IPS-NIHi11 (cell line): Measurements from ENCODE around the gene NPBWR2.

ENCODE experiments used
- DNase-seq: peaks from one replicate; pipeline ENCODE4 v3.0.0; 2012; ENCODE audit warnings: mixed read lengths, low spot score

NPBWR2 gene

DNA sequence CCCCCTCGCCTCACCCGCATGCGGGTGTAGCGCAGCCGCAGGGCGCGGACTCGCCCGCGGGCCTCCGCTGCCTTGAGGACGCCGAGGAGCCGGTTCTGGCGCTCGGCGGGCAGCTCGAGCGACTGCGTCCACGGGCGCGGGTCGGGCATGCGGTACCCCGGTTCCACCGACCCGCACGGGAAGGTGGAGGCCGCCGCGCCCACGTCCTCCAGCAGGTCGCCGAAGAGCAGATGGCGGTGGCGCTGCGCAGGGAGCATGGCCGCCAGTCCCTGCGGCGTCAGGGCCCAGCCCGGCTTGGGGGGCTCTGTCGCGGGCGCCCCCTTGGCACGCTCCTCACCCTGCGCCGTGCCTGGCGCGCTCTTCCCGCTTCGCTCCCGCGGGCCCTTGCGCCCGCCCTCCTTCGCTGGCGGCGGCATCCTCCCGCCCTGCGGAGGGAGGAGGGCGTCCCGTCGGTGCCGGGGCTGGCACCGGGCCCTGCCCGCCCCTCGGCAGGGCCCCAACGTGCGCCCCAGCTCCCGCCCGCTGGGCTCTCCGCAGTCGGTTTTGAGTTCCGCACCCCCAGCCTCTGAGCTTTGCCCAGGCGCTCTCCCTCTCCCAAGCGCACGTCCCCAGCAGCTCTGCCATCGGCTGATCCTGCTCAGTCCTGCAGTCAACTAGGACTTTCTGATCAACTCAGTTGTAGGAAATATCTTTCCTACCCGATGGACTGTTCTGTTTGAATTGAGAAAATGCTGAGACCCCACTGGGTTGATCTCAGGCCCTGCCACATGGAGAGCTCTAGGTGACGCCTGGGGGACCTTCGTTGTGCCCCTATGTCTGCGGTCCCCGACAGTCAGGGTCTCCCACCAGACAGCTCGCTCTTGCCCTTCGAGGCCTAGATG lies 23.3 kb downstream of the NPBWR2 start, which contains the start of gene LKAAEAR1:
TSS of gene LKAAEAR1 (minus strand) at position 595 of the 881 bp plus-strand sequence. CDS start at position 416, 179 bp downstream.
- DNase-seq, result peak; percentile 50

DNA sequence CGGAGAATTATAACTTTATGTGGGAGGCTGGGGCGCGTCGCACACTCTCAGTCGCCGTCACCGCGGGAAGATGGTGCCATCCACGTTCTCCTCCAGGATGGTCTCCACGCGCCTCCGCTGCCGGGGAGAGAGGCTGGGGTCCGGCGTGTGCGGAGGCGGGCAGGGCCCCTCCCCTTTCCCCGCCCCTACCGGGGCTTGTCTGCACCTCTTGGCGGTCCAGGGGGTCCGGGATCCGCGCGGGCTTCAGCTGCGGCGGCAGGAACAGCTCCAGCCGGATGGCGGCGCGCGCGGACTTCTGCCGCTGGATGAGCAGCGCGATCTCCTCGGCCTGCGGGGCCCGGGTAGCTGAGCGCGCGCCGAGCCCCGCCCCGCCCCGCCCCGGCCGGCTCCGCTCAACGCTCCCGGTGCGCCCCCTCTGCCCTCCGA lies 24.0 kb downstream of the NPBWR2 start:
- DNase-seq, result peak; percentile 87

DNA sequence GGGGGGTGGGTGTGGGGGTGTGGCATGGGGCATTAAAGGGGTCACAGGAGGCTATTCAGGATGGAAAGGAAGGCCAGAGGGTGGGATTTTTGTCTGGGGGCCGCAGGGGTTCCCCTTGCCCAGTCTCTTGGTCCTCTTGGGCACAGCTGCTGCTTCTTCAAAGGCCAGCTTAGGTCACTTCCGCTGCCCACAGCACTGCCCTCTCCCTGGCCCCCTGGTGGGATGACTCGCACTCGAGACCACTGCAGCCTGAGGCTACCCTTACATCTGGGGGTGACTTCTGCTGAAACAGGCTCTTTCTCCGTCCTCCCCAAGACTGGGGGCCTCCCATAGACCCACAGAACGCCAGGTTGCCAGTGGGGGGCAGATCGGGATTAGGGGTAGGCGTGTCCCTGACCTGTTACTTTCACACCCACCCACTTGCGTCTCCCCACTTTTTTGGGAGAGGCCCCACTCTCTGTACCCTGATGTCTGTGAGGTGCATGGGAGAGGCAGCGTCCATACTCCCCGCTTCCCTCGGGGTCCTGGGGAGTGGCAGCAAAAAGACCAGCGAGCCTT lies 24.5 kb downstream of the NPBWR2 start:
- no peak for DNase-seq

DNA sequence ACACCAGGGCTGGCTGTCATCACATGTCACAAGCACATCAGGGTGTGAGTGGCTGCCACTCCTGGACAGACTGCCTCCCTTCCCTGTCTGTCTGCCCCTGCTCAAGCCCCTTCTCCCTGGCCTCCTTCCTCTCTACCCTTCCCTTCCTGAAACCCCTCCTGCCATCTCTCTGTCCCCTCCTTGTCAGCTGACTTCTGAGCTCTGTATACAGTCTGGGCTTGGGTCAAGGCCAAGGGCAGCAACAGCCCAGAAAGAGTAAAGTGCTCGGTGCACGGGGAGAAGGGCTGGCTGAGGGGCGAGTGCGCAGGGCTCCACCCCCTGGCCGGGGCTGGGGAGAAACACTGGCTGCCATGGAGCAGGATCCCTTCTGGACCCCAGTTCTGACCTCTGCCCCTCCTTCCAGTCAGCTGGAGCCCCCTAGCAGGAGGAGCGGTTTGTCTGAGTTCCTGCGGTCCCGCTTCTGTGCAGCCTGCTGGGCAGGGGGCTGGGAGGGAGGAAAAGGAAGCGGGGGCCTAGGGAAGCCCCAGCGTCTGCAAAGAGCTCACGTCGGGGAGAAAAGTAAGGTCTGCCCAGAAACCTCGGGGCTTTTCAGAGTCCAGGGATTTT lies 25.1 kb downstream of the NPBWR2 start:
- no peak for DNase-seq

DNA sequence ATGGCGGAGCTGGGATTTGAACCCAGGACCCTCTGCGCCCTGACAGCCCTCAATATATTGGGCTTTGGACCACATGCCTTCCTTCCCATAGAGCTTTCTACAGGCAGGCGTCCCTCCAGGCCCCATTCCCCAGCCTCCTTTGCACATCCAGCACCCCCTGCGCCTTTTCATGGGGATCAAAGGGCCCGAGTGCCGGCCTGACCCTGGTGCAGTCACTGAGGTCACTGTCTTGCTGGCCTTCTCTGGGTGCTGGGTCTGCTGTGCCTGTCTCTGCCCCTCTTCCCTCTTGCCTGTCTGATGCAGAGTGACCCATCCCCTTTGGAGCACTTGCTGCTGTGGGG lies 25.8 kb downstream of the NPBWR2 start:
- DNase-seq, result no peak

GRCh38 chr20:64080813-64081623 lies 26.3 kb downstream of the NPBWR2 start:
- no peak for DNase-seq

DNA sequence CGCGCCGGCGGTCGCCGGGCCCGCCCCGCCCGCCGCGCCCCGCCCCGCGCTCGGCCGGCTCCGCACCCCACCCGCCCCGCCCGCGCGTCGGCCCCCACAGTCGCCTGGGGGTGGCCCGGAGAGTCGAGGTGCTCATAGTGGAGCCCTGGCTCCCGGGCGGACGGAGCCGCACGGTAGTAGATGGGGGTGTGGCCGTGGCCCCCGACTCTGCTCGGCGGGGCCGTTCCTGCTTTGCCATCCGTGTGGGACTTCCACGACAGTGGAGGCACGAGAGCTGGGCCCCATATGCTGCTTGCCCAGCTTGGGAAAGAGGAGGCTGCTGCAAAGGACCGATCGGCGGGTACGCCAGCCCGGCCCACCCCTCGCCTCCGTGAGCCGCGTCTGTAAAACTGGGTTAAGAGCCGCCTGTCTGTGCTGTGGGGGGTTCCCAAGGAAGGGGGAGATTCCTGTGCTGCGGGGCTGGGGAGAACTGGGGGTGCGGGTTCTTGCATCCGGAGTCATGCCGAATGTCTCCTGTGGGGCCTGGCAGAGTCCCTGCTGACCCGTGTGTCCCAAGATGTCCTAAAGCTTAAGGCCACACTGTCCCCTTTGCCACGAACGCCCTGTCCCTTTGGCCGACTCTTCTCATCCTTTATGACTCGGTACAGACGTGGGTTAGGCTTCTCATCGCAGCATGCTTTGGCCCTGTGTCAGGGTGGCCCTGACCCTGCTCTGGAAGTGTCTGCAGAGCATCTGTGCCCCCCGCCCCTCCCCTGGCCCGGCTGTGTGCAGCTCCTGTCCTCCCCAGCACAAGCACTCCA lies 27.2 kb downstream of the NPBWR2 start, which contains the start of gene OPRL1:
TSS of gene OPRL1 (plus strand) at position 70 of the 800 bp plus-strand sequence. CDS start 12,639 bp downstream, outside the sequence.
- no peak for DNase-seq

- DNase-seq, result peak; percentile 90
Observed at GRCh38 chr20:64079273-64080012, 27.9 kb downstream of the NPBWR2 start, which contains the start of gene RGS19. Gene RGS19 (minus strand): TSS chr20:64079518. CDS start chr20:64076886, 2,632 bp downstream.

GRCh38 chr20:64078934-64079272 lies 28.5 kb downstream of the NPBWR2 start:
- no peak for DNase-seq

DNA sequence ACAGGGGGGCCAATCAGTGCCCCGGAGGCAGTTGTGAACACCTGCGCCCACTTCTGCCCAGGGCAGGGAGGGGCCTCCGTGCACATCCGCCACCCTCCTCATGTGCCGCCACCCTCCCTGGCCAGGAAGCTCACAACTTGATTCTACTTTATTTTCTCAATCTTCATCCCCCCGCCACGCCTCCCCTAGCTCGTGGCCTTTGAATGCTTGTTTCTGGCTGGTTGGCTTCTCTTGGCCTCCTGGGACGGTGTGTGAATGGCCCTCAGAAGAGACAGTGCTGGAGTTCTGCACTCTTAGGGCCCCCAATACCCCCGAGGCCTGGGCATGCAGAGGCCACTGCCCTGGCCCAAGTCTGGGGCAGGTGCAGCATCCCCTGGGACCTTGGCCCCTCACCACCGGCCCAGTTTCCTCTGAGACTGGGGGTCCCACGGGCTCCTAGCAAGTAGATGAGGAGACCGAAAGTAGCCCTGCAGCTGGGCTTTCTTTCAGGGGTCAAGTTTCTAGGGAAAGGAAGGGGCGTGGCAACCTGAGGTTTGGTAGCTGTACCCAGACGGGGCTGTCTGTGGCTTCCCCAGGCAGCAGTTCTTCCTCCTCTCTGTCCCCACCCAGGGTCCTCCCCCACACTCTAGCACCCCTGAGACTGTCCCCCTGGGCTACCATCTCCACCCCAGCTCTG lies 29.4 kb downstream of the NPBWR2 start:
- DNase-seq, result no peak

- no peak for DNase-seq
Observed at GRCh38 chr20:64077541-64077875, 29.9 kb downstream of the NPBWR2 start.

DNA sequence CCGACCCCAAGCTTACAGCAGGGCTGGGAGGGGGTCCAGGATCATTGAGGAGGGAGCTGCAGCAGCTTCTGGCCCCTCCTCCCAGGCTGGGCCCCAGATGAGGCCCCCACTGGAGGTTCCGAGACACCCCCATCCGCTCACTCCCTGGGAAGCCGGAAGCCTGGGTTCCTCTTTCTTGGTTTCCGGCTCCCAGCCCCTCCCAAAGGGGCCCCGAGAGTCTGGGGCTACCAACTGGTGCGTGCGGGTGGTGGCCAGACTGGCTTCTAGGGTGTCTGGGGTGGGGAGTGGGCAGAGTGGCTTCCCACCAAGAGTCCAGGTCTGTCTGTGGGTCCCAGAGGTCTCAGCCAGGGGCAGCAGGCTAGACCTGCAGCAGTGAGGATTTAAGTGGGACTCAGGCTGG lies 30.3 kb downstream of the NPBWR2 start:
- DNase-seq, result no peak

GRCh38 chr20:64076061-64076997 lies 31.0 kb downstream of the NPBWR2 start:
- no peak for DNase-seq

DNA sequence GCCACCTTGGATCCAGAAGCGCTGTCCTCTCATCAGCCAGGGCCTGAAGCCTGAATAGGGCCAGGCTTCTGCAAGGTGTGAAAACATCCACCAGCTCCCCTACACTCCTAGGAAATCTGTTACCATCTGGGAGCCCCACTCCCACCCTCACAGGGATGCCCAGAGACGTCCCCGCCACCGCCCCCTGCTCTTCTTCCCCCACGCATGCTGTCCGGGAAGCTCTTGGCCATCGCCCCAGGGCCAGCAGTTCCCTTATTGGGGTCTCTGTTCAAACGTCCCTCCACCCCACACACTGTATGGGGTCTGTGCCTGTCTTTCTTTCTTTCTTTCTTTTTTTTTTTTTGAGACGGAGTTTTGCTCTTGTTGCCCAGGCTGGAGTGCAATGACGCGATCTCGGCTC lies 31.8 kb downstream of the NPBWR2 start:
- DNase-seq, result no peak

DNA sequence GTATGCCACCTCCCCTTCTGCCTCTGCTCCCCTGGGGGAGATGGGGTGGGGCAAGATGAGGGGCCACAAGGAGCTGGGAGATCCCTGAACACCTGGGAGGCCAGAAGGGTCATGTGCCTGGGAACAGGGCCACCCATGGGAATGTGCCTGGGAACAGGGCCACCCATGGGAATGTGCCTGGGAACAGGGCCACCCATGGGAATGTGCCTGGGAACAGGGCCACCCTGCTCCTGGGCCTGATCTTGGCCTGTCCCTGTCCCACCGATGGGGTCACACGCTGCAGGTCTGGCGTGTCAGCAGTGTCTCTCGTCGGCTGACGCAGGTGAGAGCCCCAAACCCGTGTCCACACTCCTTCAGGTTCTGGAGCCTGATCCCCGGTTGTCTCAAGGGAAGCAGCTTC lies 32.4 kb downstream of the NPBWR2 start:
- no peak for DNase-seq

- no peak for DNase-seq
Observed at GRCh38 chr20:64074184-64074789, 33.1 kb downstream of the NPBWR2 start.

DNA sequence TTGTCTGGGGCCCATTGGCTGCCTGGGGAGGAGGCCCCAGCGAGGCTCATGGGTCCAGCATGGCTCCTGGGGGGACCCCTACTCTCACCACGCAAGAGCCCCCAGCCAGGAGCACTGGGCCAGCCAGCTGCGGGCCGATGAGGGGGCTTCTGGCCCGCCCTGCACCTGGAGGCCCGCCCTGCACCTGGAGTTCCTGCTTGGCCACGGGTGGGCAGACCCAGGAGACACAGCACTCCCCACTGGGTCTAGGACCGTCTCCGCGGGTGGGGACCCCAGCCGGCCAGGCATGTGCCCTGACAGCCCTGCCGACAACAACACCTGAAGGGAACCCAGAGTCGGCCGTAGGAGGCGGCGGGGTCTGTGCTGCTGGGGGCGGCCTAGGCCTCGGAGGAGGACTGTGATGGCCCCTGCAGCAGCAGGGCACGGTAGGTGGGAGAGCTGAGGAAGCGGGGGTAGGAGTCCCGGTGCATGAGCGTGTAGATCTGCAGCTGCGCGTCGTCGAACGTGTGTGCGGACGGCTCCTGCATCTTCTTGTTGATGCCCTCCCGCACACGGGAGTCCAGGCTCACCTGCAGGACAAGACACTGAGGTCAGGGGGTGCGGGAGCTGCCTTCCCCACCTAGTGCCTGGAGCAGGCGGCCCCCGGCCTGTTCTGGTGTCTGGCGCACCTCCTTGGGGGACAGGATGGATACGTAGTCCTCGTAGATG lies 33.7 kb downstream of the NPBWR2 start:
- no peak for DNase-seq

DNA sequence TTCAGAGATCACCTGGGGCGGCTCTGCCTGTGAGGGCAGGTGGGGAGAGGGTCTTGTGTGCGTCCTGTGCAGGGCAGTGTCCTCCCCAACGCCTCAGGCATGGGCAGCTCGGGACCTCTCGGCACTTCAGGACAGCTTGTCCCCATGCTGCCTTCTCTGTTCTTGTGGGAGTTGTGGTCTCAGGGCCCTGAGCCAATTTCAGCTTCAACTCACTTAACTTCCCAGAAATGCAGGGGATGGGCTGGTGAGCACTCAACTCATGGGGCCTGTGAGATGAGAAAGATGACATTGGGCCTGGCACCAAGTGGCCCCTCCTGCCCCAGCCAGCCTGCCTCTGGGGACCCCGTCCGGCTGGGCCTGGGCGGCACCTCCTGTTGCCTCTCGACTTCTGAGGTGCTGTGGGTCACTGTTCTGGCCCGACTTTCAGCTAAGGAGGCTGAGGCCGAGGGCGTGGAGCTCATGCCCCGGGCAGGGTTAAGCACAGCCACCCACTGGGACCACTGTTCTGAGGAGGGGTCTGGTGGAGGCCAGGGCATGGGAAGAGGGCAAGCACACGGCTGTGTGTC lies 34.8 kb downstream of the NPBWR2 start:
- DNase-seq, result no peak
